Measurements from ENCODE around the gene ADGRA1.

The ADGRA1 gene

DNA sequence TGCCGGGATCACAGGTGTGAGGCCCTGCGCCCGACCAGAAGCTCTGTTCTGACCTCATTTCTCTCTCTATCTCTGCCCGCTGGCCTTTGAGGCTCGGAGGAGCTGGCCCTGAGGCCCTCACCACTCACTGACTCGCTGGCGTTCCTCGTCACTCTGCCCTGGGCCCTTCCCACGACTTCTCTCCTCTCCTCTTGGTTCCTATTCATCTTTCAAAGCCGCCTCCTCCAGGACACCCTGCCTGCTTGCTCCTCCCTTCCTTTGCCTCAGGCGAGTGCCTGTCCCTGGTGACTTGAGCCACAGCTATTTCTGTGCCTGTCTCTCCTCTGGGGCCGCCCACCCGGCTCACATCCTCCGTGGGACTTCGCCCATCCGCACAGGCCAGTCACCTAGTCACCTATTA lies 17.3 kb upstream of the ADGRA1 start:
- Histone ChIP-seq H3K79me2 (ENCODE audit: insufficient read depth, low read length) (no peaks in the 10 kb centered on the region), H3K4me2 (ENCODE audit: insufficient read depth, low read length) (no peak overlapping the region), H2AFZ (ENCODE audit: low read depth, low read length) (no peak overlapping the region), H3K36me3 (ENCODE audit: insufficient read depth, low read length) (no peaks in the 10 kb centered on the region), H3K9ac (ENCODE audit: low read depth, low read length) (no peak overlapping the region), H3K4me1 (ENCODE audit: insufficient read depth, low read length) (no peaks in the 10 kb centered on the region), H3K27ac (ENCODE audit: low read length) (no peak overlapping the region), H3K4me3 (ENCODE audit: low read depth in 1 of 2, low read length in 2 of 2) (no peak overlapping the region), H3K9me3 (ENCODE audit: insufficient read depth, low read length, severe bottlenecking) (no peaks in the 10 kb centered on the region), H4K20me1 (ENCODE audit: insufficient read depth, low read length) (no peaks in the 10 kb centered on the region), H3K27me3 (ENCODE audit: insufficient read depth, low read length, poor library complexity) (no peaks in the 10 kb centered on the region)
- DNase-seq, result no peak
- TF ChIP-seq EZH2 (IDR thresholded peaks at IDR 0.05; ENCODE audit: borderline replicate concordance, low read depth, low read length, severe bottlenecking), result no peak
- no peak for TF ChIP-seq CTCF (IDR thresholded peaks at IDR 0.05; ENCODE audit: borderline replicate concordance, extremely low read depth, low read length, poor library complexity, severe bottlenecking)
- ATAC-seq (ENCODE audit: insufficient read depth, low read depth), result no peak

GRCh38 chr10:133070810-133071209 lies 16.9 kb upstream of the ADGRA1 start:
- H3K79me2 ChIP-seq (ENCODE audit: insufficient read depth, low read length), result no peaks in the 10 kb centered on the region
- no peak overlapping the region for H3K4me2 ChIP-seq (ENCODE audit: insufficient read depth, low read length)
- H3K36me3 ChIP-seq (ENCODE audit: insufficient read depth, low read length), result no peaks in the 10 kb centered on the region
- no peak overlapping the region for H2AFZ ChIP-seq (ENCODE audit: low read depth, low read length)
- no peaks in the 10 kb centered on the region for H3K4me1 ChIP-seq (ENCODE audit: insufficient read depth, low read length)
- TF ChIP-seq EZH2 (IDR thresholded peaks at IDR 0.05; ENCODE audit: borderline replicate concordance, low read depth, low read length, severe bottlenecking) (no peak), CTCF (IDR thresholded peaks at IDR 0.05; ENCODE audit: borderline replicate concordance, extremely low read depth, low read length, poor library complexity, severe bottlenecking) (no peak)
- DNase-seq (no peak), ATAC-seq (ENCODE audit: insufficient read depth, low read depth) (no peak)
- H4K20me1 ChIP-seq (ENCODE audit: insufficient read depth, low read length), result no peaks in the 10 kb centered on the region
- no peaks in the 10 kb centered on the region for H3K27me3 ChIP-seq (ENCODE audit: insufficient read depth, low read length, poor library complexity)
- no peak overlapping the region for H3K27ac ChIP-seq (ENCODE audit: low read length)
- H3K4me3 ChIP-seq (ENCODE audit: low read depth in 1 of 2, low read length in 2 of 2), result no peak overlapping the region
- no peaks in the 10 kb centered on the region for H3K9me3 ChIP-seq (ENCODE audit: insufficient read depth, low read length, severe bottlenecking)
- H3K9ac ChIP-seq (ENCODE audit: low read depth, low read length), result no peak overlapping the region

DNA sequence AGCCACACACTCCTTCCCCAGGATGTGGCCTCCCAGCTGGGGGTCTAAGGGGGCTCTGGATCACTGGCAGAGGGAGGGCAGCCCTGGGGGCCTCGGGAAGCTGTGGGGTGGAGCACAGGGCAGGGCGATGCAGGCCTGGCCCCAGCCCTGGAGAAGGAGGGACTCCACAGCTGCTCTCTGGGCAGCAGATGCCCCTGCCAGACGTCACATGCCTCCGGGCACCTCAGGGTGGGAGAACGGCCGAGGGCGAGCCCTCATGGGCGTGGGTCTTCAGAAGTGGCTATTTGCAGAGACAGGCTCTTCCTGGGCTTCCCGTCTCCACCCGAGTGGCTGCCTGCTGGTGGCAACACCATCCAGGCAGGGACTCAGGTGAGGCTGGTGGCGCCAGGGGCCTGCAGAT lies 16.0 kb upstream of the ADGRA1 start:
- no peaks in the 10 kb centered on the region for H3K9me3 ChIP-seq (ENCODE audit: insufficient read depth, low read length, severe bottlenecking)
- H3K36me3 ChIP-seq (ENCODE audit: insufficient read depth, low read length), result no peaks in the 10 kb centered on the region
- no peaks in the 10 kb centered on the region for H3K4me1 ChIP-seq (ENCODE audit: insufficient read depth, low read length)
- no peaks in the 10 kb centered on the region for H3K79me2 ChIP-seq (ENCODE audit: insufficient read depth, low read length)
- no peak overlapping the region for H3K4me2 ChIP-seq (ENCODE audit: insufficient read depth, low read length)
- ATAC-seq (ENCODE audit: insufficient read depth, low read depth) (no peak), DNase-seq (no peak)
- no peak overlapping the region for H3K9ac ChIP-seq (ENCODE audit: low read depth, low read length)
- H3K4me3 ChIP-seq (ENCODE audit: low read depth in 1 of 2, low read length in 2 of 2), result no peak overlapping the region
- TF ChIP-seq EZH2 (IDR thresholded peaks at IDR 0.05; ENCODE audit: borderline replicate concordance, low read depth, low read length, severe bottlenecking), result no peak
- no peak for TF ChIP-seq CTCF (IDR thresholded peaks at IDR 0.05; ENCODE audit: borderline replicate concordance, extremely low read depth, low read length, poor library complexity, severe bottlenecking)
- H4K20me1 ChIP-seq (ENCODE audit: insufficient read depth, low read length), result no peaks in the 10 kb centered on the region
- no peaks in the 10 kb centered on the region for H3K27me3 ChIP-seq (ENCODE audit: insufficient read depth, low read length, poor library complexity)
- no peak overlapping the region for H2AFZ ChIP-seq (ENCODE audit: low read depth, low read length)
- no peak overlapping the region for H3K27ac ChIP-seq (ENCODE audit: low read length)

DNA sequence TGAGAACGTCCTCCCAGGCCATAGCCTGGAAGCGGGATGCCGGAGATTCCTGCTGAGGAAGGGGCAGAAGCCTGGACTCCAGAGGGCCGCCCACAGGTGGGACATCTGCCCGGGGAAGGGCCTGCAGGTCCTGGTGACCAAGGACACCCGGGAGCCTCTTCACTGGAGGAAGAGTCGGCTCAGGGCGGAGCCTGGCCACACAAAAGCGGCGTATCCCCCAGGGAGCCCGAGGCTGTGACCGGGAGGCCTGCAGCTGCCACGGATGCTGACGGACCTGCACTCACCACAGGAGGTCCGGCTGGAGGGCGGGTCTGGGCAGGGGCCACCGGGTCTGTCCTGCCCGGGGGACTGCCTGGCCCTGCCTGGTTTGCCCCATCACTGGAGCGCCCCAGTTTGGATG lies 15.5 kb upstream of the ADGRA1 start:
- H3K4me3 ChIP-seq (ENCODE audit: low read depth in 1 of 2, low read length in 2 of 2), result no peak overlapping the region
- H3K9ac ChIP-seq (ENCODE audit: low read depth, low read length), result no peak overlapping the region
- TF ChIP-seq CTCF (IDR thresholded peaks at IDR 0.05; ENCODE audit: borderline replicate concordance, extremely low read depth, low read length, poor library complexity, severe bottlenecking) (no peak), EZH2 (IDR thresholded peaks at IDR 0.05; ENCODE audit: borderline replicate concordance, low read depth, low read length, severe bottlenecking) (no peak)
- H3K4me1 ChIP-seq (ENCODE audit: insufficient read depth, low read length), result no peaks in the 10 kb centered on the region
- H3K27ac ChIP-seq (ENCODE audit: low read length), result no peak overlapping the region
- H3K4me2 ChIP-seq (ENCODE audit: insufficient read depth, low read length), result no peak overlapping the region
- ATAC-seq (ENCODE audit: insufficient read depth, low read depth) (no peak), DNase-seq (no peak)
- H3K36me3 ChIP-seq (ENCODE audit: insufficient read depth, low read length), result no peaks in the 10 kb centered on the region
- H4K20me1 ChIP-seq (ENCODE audit: insufficient read depth, low read length), result no peaks in the 10 kb centered on the region
- H3K9me3 ChIP-seq (ENCODE audit: insufficient read depth, low read length, severe bottlenecking), result no peaks in the 10 kb centered on the region
- H2AFZ ChIP-seq (ENCODE audit: low read depth, low read length), result no peak overlapping the region
- no peaks in the 10 kb centered on the region for H3K27me3 ChIP-seq (ENCODE audit: insufficient read depth, low read length, poor library complexity)
- H3K79me2 ChIP-seq (ENCODE audit: insufficient read depth, low read length), result no peaks in the 10 kb centered on the region

Data from DND-41 (cell line).